Lower leg skin (tissue), 3 donors: Measurements from ENCODE around the gene ALX4.

Experiments used
- POLR2A ChIP-seq, 2 donors: fragments of 450-650 bp; IDR thresholded peaks; one replicate each; pipeline ENCODE4 v1.6.1; 2016 to 2017; ENCODE audit warnings: antibody characterized with exemption in 2 of 2, mild to moderate bottlenecking in 1 of 2, moderate library complexity in 1 of 2
- TF ChIP-seq, protein P1 (sequence below), 3 donors: fragments of 450-650 bp; IDR thresholded peaks; one replicate each; pipeline ENCODE4 v1.5.1; 2016; ENCODE audit warnings: antibody characterized with exemption in 3 of 3, mild to moderate bottlenecking in 3 of 3, moderate library complexity in 2 of 3

- TF ChIP-seq, protein P1, sequence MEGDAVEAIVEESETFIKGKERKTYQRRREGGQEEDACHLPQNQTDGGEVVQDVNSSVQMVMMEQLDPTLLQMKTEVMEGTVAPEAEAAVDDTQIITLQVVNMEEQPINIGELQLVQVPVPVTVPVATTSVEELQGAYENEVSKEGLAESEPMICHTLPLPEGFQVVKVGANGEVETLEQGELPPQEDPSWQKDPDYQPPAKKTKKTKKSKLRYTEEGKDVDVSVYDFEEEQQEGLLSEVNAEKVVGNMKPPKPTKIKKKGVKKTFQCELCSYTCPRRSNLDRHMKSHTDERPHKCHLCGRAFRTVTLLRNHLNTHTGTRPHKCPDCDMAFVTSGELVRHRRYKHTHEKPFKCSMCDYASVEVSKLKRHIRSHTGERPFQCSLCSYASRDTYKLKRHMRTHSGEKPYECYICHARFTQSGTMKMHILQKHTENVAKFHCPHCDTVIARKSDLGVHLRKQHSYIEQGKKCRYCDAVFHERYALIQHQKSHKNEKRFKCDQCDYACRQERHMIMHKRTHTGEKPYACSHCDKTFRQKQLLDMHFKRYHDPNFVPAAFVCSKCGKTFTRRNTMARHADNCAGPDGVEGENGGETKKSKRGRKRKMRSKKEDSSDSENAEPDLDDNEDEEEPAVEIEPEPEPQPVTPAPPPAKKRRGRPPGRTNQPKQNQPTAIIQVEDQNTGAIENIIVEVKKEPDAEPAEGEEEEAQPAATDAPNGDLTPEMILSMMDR (IDR thresholded peaks at IDR 0.05) = no peak
- TF ChIP-seq POLR2A (IDR thresholded peaks at IDR 0.05) = no peak
These were observed 8.9 kb downstream of the ALX4 start for GRCh38 chr11:44300844-44301563.
